ENCODE results near the gene NTSR1.

NTSR1 gene

GRCh38 chr20:62745279-62745951 lies 36.8 kb downstream of the NTSR1 start:
- TF ChIP-seq CTCF (IDR thresholded peaks at IDR 0.05; ENCODE audit: low read depth, low read length), result no peak
- no peak for DNase-seq (ENCODE audit: low read depth in 2 of 2)
- no peak overlapping the region for H3K4me3 ChIP-seq (replicated peaks in 1 of 2; ENCODE audit: low read depth in 2 of 2, low read length in 2 of 2)

GRCh38 chr20:62745952-62746288 lies 37.3 kb downstream of the NTSR1 start:
- no peak for DNase-seq (ENCODE audit: low read depth in 2 of 2)
- no peak overlapping the region for H3K4me3 ChIP-seq (replicated peaks in 1 of 2; ENCODE audit: low read depth in 2 of 2, low read length in 2 of 2)
- TF ChIP-seq CTCF (IDR thresholded peaks at IDR 0.05; ENCODE audit: low read depth, low read length), result no peak

GRCh38 chr20:62748311-62748710 lies 39.7 kb downstream of the NTSR1 start:
- TF ChIP-seq CTCF (IDR thresholded peaks at IDR 0.05; ENCODE audit: low read depth, low read length), result no peak
- no peak for DNase-seq (ENCODE audit: low read depth in 2 of 2)
- no peak overlapping the region for H3K4me3 ChIP-seq (replicated peaks in 1 of 2; ENCODE audit: low read depth in 2 of 2, low read length in 2 of 2)

GRCh38 chr20:62749851-62750445 lies 41.3 kb downstream of the NTSR1 start:
- no peak overlapping the region for H3K4me3 ChIP-seq (replicated peaks in 1 of 2; ENCODE audit: low read depth in 2 of 2, low read length in 2 of 2)
- DNase-seq (ENCODE audit: low read depth in 2 of 2), result no peak
- TF ChIP-seq CTCF (IDR thresholded peaks at IDR 0.05; ENCODE audit: low read depth, low read length), result no peak

GRCh38 chr20:62751551-62752150 lies 43.0 kb downstream of the NTSR1 start:
- H3K4me3 ChIP-seq (replicated peaks in 1 of 2; ENCODE audit: low read depth in 2 of 2, low read length in 2 of 2), result no peak overlapping the region
- TF ChIP-seq CTCF (IDR thresholded peaks at IDR 0.05; ENCODE audit: low read depth, low read length), result no peak
- no peak for DNase-seq (ENCODE audit: low read depth in 2 of 2)

GRCh38 chr20:62752181-62752670 lies 43.6 kb downstream of the NTSR1 start:
- DNase-seq (ENCODE audit: low read depth in 2 of 2), result no peak
- no peak for TF ChIP-seq CTCF (IDR thresholded peaks at IDR 0.05; ENCODE audit: low read depth, low read length)
- no peak overlapping the region for H3K4me3 ChIP-seq (replicated peaks in 1 of 2; ENCODE audit: low read depth in 2 of 2, low read length in 2 of 2)
